Measurements from ENCODE around the gene NCAPD2.

Gene NCAPD2

DNA sequence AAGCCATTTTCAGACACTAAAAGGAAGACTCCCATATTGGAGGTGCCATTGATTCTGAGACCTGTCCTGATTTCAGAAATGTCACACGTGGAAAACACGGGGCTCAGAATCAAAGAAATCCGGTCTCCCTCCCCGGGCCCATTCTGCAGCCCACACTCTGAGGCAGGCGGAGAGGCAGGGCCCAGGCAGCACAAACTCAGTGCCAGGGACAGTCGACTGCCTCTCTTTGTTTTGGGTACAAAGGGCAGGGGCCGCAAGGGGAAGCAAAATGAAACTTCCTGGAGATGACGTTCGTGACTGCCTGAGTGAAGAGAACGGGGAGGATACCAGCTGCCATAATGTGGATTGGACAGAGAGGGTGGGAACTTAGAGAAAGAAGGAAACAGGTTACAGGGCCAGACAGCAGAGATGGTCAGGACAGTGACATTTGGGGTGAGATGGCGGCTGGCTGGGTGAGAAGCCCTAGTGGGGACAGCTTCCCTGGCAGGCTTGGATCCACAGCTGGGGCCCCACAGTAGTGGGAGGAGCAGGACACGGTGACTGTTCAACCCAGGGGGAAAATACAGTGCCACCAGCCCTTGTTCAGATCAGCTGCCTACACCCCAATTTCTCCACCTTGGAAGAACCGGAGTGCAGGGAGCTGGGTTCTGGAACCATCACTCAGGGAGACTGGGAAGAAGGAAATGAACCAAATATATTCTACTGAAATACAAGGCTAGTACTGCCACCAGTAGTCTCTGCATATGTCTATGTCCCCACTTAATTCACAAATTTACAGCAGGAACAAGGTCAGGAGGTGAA, 48.5 kb downstream of the NCAPD2 start:
- peak overlapping the region; percentile 99; the same call in 1 of the 2 replicates for H3K27ac ChIP-seq
- no peak for TF ChIP-seq ZFX (IDR thresholded peaks at IDR 0.05; ENCODE audit: borderline replicate concordance)
- TF ChIP-seq, protein P1, sequence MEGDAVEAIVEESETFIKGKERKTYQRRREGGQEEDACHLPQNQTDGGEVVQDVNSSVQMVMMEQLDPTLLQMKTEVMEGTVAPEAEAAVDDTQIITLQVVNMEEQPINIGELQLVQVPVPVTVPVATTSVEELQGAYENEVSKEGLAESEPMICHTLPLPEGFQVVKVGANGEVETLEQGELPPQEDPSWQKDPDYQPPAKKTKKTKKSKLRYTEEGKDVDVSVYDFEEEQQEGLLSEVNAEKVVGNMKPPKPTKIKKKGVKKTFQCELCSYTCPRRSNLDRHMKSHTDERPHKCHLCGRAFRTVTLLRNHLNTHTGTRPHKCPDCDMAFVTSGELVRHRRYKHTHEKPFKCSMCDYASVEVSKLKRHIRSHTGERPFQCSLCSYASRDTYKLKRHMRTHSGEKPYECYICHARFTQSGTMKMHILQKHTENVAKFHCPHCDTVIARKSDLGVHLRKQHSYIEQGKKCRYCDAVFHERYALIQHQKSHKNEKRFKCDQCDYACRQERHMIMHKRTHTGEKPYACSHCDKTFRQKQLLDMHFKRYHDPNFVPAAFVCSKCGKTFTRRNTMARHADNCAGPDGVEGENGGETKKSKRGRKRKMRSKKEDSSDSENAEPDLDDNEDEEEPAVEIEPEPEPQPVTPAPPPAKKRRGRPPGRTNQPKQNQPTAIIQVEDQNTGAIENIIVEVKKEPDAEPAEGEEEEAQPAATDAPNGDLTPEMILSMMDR (IDR thresholded peaks at IDR 0.05), result no peak

DNA sequence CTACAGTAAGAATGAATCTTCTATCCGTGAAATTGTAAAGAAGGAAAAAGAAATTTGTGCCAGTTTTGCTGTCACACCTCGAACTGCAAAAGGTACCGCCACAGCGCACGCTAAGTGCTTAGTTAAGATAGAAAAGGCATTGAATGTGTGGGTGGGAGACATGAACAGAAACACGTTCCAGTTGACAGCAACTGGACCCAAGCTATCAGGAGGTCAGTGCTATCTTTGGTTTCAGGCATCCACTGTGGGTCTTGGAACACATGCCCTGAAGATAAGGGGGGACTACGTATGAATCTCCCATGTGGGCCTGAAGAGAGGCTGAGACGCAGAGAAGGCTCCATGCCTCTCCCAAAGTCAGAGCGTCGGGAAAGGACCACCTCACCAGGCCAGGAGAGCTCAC, 52.1 kb downstream of the NCAPD2 start:
- no peak overlapping the region for H3K27ac ChIP-seq

DNA sequence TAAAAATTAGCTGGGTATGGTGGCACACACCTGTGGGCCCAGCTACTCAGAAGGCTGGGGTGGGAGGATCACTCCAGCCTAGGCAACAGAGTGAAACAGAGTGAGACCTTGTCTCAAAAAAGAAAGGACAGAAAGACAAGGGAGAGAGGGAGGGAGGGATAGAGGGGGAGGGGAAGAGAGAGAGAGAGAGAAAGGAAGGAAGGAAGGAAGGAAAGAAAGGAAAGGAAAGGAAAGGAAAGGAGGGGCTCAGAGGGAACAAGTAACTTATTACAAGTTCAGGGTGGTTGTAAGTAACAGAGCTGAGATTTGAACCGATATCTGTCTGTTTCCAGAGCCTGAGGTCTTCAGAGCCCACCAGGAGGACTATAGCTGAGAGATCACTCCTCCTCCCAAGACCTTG, 53.7 kb downstream of the NCAPD2 start:
- TF ChIP-seq, protein P1 (IDR thresholded peaks at IDR 0.05), result no peak
- no peak for TF ChIP-seq ZFX (IDR thresholded peaks at IDR 0.05; ENCODE audit: borderline replicate concordance)
- H3K27ac ChIP-seq, result no peak overlapping the region

More for the DNA sequence above, 52.1 kb downstream of the NCAPD2 start:
- TF ChIP-seq, protein P1 (IDR thresholded peaks at IDR 0.05), result no peak
- TF ChIP-seq ZFX (IDR thresholded peaks at IDR 0.05; ENCODE audit: borderline replicate concordance), result no peak

DNA sequence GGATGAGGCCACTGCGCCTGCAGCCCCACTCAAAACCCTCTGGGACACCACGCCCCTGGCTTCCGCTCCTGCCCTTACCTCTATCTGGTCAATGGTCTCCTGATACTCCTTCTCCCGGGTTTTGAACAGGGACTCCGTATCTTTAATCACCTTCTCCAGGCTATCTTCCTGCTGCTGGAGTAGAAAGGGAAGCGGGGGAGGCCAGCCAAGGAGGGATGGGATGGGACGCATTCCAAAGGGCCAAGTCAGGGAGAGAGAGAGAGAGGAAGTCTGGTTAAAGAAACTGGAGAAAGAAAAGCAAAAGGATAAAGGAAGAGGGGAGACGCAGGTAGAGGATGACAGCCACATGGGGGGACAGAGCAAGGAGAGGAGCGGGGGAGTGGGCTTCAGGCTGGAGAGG, 54.1 kb downstream of the NCAPD2 start:
- H3K27ac ChIP-seq, result no peak overlapping the region
- TF ChIP-seq, protein P1 (IDR thresholded peaks at IDR 0.05), result no peak
- no peak for TF ChIP-seq ZFX (IDR thresholded peaks at IDR 0.05; ENCODE audit: borderline replicate concordance)

DNA sequence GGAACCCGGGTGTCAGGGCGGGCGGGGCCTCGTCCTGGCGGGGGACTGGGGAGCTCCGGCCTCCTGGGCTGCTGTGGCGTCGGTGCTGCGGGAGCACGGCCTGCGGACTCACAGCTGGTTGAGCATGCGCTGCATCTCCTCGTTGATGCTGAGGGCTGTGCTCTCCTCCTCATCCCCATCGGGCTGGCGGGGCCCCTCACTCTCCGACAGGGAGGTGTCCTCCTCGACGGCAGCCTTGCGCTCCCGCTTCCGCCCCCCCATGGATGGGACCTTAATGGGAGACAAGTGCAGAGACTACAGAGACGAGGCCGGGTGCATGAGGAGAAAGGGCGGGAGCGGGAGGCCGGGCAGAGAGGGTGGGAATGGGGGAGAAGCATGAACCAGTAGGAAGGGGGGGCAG, 54.7 kb downstream of the NCAPD2 start:
- TF ChIP-seq ZFX (IDR thresholded peaks at IDR 0.05; ENCODE audit: borderline replicate concordance), result no peak
- TF ChIP-seq, protein P1 (IDR thresholded peaks at IDR 0.05), result no peak
- H3K27ac ChIP-seq, result no peak overlapping the region

DNA sequence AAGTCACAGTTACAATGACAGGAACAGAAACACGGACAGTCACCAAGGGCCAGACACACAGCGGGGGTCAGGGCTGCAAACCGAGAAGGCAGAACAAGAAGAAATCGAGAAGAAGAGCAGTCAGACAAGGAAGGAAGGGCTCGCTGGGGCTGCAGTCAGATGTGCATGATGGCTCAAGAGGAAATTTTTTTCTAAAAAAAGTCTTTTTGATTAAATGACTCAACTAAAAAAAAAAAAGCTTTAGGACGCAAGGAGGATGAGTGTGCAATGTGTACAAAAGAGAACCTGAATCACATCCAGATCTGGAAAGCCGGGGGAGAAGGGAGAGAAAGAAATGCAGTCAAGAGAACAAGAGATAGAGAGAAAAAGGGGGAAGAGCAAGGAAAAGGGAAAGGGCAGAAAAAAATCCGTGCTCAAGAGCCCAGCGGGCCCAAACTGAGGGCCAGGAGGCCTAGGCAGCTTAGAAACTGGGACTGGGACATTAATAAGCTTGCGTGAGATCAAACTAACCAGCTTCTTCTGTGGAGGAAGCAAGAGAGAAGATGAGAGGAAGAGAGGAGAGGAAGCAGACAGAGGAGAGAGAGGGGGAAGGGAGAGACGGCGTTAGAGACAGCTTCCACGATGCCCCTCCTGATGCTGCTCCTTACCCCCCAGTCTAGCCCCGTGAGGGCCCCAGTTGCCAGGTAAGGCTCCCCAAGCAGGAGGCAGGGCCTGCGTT, 55.2 kb downstream of the NCAPD2 start:
- no peak overlapping the region for H3K27ac ChIP-seq
- no peak for TF ChIP-seq ZFX (IDR thresholded peaks at IDR 0.05; ENCODE audit: borderline replicate concordance)
- TF ChIP-seq, protein P1 (IDR thresholded peaks at IDR 0.05), result no peak

DNA sequence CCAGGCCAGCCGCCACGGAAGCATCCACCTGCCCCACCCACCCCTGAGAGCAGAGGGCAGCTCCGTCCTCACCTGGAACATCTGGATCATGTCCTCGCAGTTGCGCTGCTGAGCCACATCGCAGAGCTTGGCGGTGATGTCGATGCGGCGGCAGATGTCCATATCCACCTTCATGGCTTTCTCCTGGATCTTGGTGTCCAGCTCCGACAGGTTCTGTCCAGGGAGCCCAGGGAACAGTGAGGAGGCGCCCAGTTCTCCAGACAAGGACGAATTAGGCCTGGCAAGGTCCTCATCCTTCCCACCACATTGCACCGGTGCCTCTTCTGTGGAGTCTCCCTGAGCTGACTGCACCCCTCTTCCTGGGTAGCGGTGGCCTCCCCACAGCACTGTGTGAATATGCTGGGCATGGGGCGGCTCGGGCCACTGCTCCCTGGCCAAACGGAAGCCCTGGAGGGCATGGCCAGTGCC, 55.8 kb downstream of the NCAPD2 start:
- no peak for TF ChIP-seq ZFX (IDR thresholded peaks at IDR 0.05; ENCODE audit: borderline replicate concordance)
- TF ChIP-seq, protein P1 (IDR thresholded peaks at IDR 0.05), result no peak
- no peak overlapping the region for H3K27ac ChIP-seq
